Fibroblast of lung (primary cell): ENCODE measurements around the gene CISH. TPM values are rescaled to one million over a fixed set of nuclear protein-coding genes. Genes with fewer than 3 reads are reported as not detected.

ENCODE experiments used
- DNase-seq, 2 donors: peaks; one replicate each; pipeline versions ENCODE4 v3.0.0 to v3.0.0-alpha.2; 2010; ENCODE audit warnings: low read depth in 2 of 2
- H2AFZ ChIP-seq: 2 replicates; pipeline ENCODE4 v1.5.1; 2012; ENCODE audit warnings: low read length, control low read depth, inconsistent platforms
- H3K27ac ChIP-seq: 2 replicates; pipeline ENCODE4 v1.5.1; 2011; ENCODE audit warnings: low read length, control low read depth; ENCODE audit not compliant: insufficient read depth
- H3K27me3 ChIP-seq: 2 replicates; pipeline ENCODE4 v1.5.1; 2011; ENCODE audit warnings: mild to moderate bottlenecking, low read length; ENCODE audit not compliant: control insufficient read depth, insufficient read depth
- H3K36me3 ChIP-seq: 2 replicates; pipeline ENCODE4 v1.5.1; 2011; ENCODE audit warnings: low read length; ENCODE audit not compliant: control insufficient read depth, insufficient read depth
- H3K4me1 ChIP-seq: 2 replicates; pipeline ENCODE4 v1.5.1; 2011; ENCODE audit warnings: low read length; ENCODE audit not compliant: control insufficient read depth, insufficient read depth; ENCODE audit errors: extremely low read depth
- H3K4me2 ChIP-seq: 2 replicates; pipeline ENCODE4 v1.5.1; 2011; ENCODE audit warnings: low read length, control low read depth; ENCODE audit not compliant: insufficient read depth; ENCODE audit errors: extremely low read depth
- H3K4me3 ChIP-seq, 4 experiments: fragments of 200-600 bp in 1 of 4; sonication (generic) in 1 of 4; replicated peaks in 1 of 4; 2 replicates each; pipeline ENCODE4 v1.5.1; 2011 to 2016; ENCODE audit warnings: low read length in 4 of 4, low read depth in 3 of 4, mild to moderate bottlenecking in 3 of 4, control low read depth in 2 of 4, inconsistent platforms in 1 of 4, mixed read lengths in 1 of 4; ENCODE audit not compliant: insufficient read depth in 1 of 4; ENCODE audit errors: control extremely low read depth in 1 of 4
- H3K79me2 ChIP-seq: 2 replicates; pipeline ENCODE4 v1.5.1; 2012; ENCODE audit warnings: mild to moderate bottlenecking, low read length, inconsistent platforms; ENCODE audit not compliant: control insufficient read depth, insufficient read depth
- H3K9ac ChIP-seq: 2 replicates; pipeline ENCODE4 v1.5.1; 2011; ENCODE audit warnings: mild to moderate bottlenecking, low read length, control low read depth; ENCODE audit not compliant: insufficient read depth
- H3K9me3 ChIP-seq: 2 replicates; pipeline ENCODE4 v1.5.1; 2012; ENCODE audit warnings: low read depth, low read length; ENCODE audit not compliant: control insufficient read depth, insufficient read depth
- H4K20me1 ChIP-seq: 2 replicates; pipeline ENCODE4 v1.5.1; 2011; ENCODE audit warnings: low read length; ENCODE audit not compliant: control insufficient read depth, insufficient read depth; ENCODE audit errors: extremely low read depth
- CTCF ChIP-seq, 2 donors: IDR thresholded peaks in 1 of 2; conservative IDR thresholded peaks in 1 of 2; 1 replicate in 1 of 2; 2 replicates in 1 of 2; pipeline ENCODE4 v1.5.1; 2011 to 2012; ENCODE audit warnings: low read length in 2 of 2, control low read depth in 1 of 2, inconsistent platforms in 1 of 2, low read depth in 1 of 2, mild to moderate bottlenecking in 1 of 2
- EZH2 ChIP-seq: IDR thresholded peaks from 2 replicates; pipeline ENCODE4 v1.5.1; 2012; ENCODE audit warnings: low read length, control low read depth, mild to moderate bottlenecking; ENCODE audit errors: missing control alignments
- polyA plus RNA-seq, 2 donors: library from polyadenylated mRNA; depleted of rRNA in 1 of 2; stranded (reverse) in 1 of 2; unstranded in 1 of 2; fragments of >200 nt; gene quantifications; 2 replicates each; pipeline ENCODE4 v1.2.1, GENCODE V29; 2011 to 2012; ENCODE audit warnings: missing spikeins in 1 of 2
- total RNA-seq: library from RNA; depleted of rRNA; stranded (reverse); fragments of >200 nt; gene quantifications from 2 replicates; pipeline ENCODE4 v1.2.1, GENCODE V29; 2014

The CISH gene
- total and polyA plus RNA-seq, 2 donors (not counting 1 experiment from before 2014, with no cell fraction given), result 0.99 to 1.9 TPM

- no peak overlapping the region for H3K4me3 ChIP-seq
- no peak overlapping the region for H2AFZ ChIP-seq
- no peaks in the 10 kb centered on the region for H4K20me1 ChIP-seq
- no peaks in the 10 kb centered on the region for H3K27me3 ChIP-seq
- H3K79me2 ChIP-seq, result no peaks in the 10 kb centered on the region
- peaks cover 8% of the 10 kb centered on the region for H3K4me1 ChIP-seq
- H3K27ac ChIP-seq, result no peak overlapping the region
- no peak overlapping the region for H3K4me2 ChIP-seq
- no peak for DNase-seq
- H3K9ac ChIP-seq, result no peak overlapping the region
- no peaks in the 10 kb centered on the region for H3K9me3 ChIP-seq
- TF ChIP-seq EZH2 (no peak), CTCF (conservative IDR thresholded peaks at IDR 0.05 in 1 of 2, IDR thresholded peaks at IDR 0.05 in 1 of 2; ENCODE audit: low read depth in 1 of 2, low read length in 2 of 2) (no peak)
- no peaks in the 10 kb centered on the region for H3K36me3 ChIP-seq
These were observed 13.9 kb upstream of the CISH start for GRCh38 chr3:50625231-50626182.

GRCh38 chr3:50624634-50625033 is 13.1 kb upstream of the CISH start:
- Histone ChIP-seq H3K9me3 (no peaks in the 10 kb centered on the region), H3K36me3 (no peaks in the 10 kb centered on the region), H3K4me1 (peaks cover 8% of the 10 kb centered on the region), H4K20me1 (no peaks in the 10 kb centered on the region), H3K27me3 (no peaks in the 10 kb centered on the region), H3K4me3 (no peak overlapping the region), H3K79me2 (no peaks in the 10 kb centered on the region), H3K4me2 (no peak overlapping the region), H3K27ac (no peak overlapping the region), H2AFZ (no peak overlapping the region), H3K9ac (no peak overlapping the region)
- DNase-seq, result peak in 1 of 2 donors; percentile 30
- TF ChIP-seq CTCF (conservative IDR thresholded peaks at IDR 0.05 in 1 of 2, IDR thresholded peaks at IDR 0.05 in 1 of 2; ENCODE audit: low read depth in 1 of 2, low read length in 2 of 2), result no peak
- TF ChIP-seq EZH2, result no peak

GRCh38 chr3:50623840-50624474 is 12.4 kb upstream of the CISH start:
- TF ChIP-seq EZH2 (no peak), CTCF (conservative IDR thresholded peaks at IDR 0.05 in 1 of 2, IDR thresholded peaks at IDR 0.05 in 1 of 2; ENCODE audit: low read depth in 1 of 2, low read length in 2 of 2) (no peak)
- no peak overlapping the region for H3K27ac ChIP-seq
- H2AFZ ChIP-seq, result no peak overlapping the region
- no peaks in the 10 kb centered on the region for H4K20me1 ChIP-seq
- no peak overlapping the region for H3K4me3 ChIP-seq
- peak in 1 of 2 donors; percentile 28 for DNase-seq
- H3K27me3 ChIP-seq, result no peaks in the 10 kb centered on the region
- no peak overlapping the region for H3K4me2 ChIP-seq
- H3K36me3 ChIP-seq, result no peaks in the 10 kb centered on the region
- H3K4me1 ChIP-seq, result peaks cover 8% of the 10 kb centered on the region
- no peaks in the 10 kb centered on the region for H3K79me2 ChIP-seq
- no peak overlapping the region for H3K9ac ChIP-seq
- no peaks in the 10 kb centered on the region for H3K9me3 ChIP-seq
